Measurements from ENCODE around the gene EML1. TPM values are rescaled to one million over a fixed set of nuclear protein-coding genes. Genes with fewer than 3 reads are reported as not detected.

EML1 gene
- total RNA-seq, 1 experiment from 2014 or later, result 11.1 TPM

DNA sequence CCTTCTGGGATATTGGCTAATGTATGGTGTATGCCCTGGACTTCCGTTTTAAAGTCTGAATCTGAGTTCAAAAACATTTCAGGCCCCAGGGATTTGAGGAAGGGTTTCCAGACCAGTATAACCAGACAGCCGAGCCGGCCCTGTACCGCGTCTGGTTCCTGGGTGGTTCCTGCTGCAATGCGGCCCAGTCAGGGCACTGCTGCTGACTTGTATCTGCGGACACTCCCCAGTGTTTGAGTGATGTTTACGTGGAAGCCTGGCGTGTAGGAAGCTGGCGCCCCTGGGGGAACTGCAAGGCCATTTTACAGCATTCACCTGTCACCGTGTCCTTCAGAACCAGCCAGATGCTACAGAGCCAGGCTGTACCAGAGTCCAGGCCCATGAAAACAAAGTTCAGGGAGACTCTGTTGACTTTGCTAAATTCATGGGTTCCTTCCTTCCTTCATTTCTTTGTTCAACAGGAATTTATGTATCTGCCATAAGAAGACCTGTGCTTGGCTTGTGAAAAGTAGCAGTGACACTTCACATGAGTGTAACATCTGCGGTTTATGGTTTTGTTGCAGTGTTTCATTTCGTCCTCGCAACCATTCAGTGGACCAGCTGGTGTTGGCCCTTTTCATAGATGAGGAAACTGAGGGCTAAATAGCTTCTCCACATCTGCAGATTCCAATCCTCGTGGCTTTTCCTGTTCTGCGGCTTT lies 16.8 kb downstream of the EML1 start:
- DNase-seq (ENCODE audit: low read depth, low spot score), result no peak

DNA sequence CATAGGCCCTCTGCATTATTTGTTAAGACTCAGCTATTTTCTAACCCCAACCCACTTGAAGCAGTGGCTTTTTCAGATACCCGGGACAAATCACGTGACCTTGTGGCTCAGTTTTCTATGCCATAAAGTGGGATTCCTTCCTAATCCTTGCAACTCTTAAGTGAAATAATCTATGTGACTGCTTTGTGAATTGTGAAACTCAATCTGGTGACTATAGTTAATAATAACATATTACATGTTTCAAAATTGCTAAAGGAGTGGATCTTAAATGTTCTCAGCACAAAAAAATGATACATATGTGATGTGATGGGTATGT lies 17.3 kb downstream of the EML1 start:
- DNase-seq (ENCODE audit: low read depth, low spot score), result no peak
- in situ Hi-C loops (cut with HindIII; ENCODE audit: low pct_unique_long_range_greater_than_20kb, low sequenced_read_pairs), result no loop called here

More for the DNA sequence above, 16.8 kb downstream of the EML1 start:
- in situ Hi-C loops (cut with HindIII; ENCODE audit: low pct_unique_long_range_greater_than_20kb, low sequenced_read_pairs), result no loop called here

DNA sequence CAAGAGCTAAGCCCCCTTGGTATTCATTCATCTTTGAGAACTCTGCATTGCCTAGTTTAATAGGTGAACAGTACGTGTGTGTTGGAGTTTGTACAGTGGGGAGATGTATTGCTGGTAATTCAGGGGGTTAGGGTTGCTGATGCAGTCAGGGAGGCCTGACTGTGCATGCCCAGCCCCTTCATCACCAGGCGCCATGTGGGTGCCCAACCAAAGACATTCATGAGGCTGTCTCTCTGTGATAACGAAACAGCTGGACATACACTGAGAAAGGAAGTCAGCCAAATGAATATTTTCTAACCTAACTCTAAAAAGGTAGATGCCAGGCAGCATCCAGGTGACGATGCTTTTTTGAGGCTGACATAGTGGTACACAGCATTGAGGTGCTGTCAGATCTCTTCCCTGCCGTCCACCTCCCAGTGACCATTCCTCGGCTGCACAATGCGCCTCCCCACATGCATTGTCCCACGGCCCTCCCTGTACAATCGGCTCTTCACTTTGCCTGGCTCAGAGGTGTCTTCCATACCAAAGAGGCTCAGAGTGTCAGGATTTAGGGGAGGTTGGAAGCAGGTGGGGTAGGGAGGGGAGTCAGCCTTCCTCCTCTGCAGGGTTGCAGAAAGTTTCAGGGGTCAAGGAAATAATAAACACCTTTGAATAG lies 19.0 kb downstream of the EML1 start:
- in situ Hi-C loops (cut with HindIII; ENCODE audit: low pct_unique_long_range_greater_than_20kb, low sequenced_read_pairs), result no loop called here
- DNase-seq (ENCODE audit: low read depth, low spot score), result no peak

DNA sequence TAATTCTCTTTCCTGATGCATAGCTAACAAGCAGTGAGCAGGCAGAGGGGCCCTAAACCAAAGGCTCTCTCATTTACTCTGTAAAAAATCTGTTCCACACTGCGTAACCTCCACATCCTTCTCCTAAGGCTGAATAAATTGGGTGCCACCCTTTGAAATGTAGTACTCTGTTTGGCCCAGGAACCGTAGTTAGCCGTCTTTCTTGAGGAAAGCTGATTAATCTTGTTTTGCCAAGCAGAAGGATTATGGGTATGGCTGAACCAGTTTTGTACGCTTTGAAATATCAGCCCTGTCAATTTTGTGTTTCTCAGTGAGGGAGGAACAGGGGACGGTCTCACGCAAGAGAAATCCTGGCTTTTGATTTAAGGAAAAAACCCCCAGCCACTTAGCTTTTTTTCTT lies 19.7 kb downstream of the EML1 start:
- DNase-seq (ENCODE audit: low read depth, low spot score), result no peak
- in situ Hi-C loops (cut with HindIII; ENCODE audit: low pct_unique_long_range_greater_than_20kb, low sequenced_read_pairs), result no loop called here

DNA sequence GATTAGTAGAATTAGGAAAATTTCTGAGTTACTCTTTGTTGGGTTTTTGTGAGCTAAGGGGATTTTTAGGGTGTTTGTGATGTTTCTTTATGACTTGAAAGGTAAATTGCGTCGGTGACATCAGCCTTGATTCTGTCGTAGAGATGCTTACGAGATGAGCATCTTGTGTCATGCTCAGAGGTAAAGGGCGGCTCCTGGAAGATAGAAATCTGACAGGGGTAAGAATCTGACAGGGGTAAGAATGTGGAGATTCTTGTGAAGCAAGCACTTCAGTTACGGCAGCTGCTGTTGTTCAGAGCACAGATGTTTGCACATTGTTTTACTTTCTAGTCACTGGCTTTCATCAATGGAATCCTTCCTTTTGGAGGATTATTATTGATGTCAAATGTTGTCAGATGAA lies 22.5 kb downstream of the EML1 start:
- DNase-seq (ENCODE audit: low read depth, low spot score), result no peak
- in situ Hi-C loops (cut with HindIII; ENCODE audit: low pct_unique_long_range_greater_than_20kb, low sequenced_read_pairs), result no loop called here

DNA sequence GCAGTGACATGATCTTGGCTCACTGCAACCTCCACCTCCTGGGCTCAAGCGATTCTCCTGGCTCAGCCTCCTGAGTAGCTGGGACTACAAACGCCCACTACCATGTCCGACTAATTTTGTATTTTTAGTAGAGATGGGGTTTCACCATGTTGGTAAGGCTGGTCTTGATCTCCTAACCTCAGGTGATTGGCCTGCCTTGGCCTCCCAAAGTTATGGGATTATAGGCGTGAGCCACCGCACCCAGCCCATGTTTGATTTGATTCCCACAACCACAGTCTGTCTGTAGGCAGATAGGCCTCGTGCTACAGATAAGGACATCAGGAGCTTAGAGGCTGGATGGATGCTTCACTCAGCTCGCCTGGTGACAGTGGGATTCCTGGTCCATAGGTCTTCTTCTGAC lies 23.0 kb downstream of the EML1 start:
- in situ Hi-C loops (cut with HindIII; ENCODE audit: low pct_unique_long_range_greater_than_20kb, low sequenced_read_pairs), result no loop called here
- no peak for DNase-seq (ENCODE audit: low read depth, low spot score)

DNA sequence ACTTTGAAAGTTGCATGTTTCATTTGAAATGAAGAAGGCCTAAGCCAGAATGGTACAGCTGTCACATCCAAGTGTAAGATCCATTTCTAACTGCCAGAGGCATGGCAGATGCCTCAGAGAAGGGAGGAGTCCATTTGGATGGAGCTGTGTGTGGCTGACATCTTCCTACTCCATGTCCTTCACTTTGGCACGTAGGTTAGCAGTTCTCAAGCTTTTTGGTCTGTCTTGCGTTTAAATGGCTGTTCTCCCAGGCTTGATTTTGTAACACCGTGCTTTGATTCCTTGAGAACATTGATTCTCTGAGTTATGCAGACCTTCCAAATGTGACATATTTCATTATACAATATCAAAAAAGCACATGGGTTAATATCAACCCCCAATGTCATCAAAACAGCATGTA lies 23.4 kb downstream of the EML1 start:
- DNase-seq (ENCODE audit: low read depth, low spot score), result no peak
- in situ Hi-C loops (cut with HindIII; ENCODE audit: low pct_unique_long_range_greater_than_20kb, low sequenced_read_pairs), result no loop called here

DNA sequence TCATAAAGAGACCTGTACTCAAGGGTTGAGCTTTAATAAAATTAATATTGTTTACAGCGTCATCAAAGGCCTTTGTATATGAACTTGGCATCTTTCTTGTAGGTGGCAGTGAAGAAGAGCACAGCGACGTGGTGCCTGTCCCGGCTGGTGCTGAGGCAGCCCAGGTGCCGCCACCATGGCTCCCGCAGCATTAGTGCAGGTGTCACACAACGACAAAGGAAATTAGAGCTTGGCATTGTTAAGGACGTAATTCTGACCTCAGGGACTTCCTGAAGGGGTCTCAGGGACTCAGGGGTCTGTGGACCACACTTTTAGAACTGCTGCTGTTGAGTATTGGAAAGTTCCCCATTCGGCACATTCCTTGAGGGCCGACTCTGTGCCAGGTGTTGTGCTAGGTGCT lies 24.1 kb downstream of the EML1 start:
- no peak for DNase-seq (ENCODE audit: low read depth, low spot score)
- in situ Hi-C loops (cut with HindIII; ENCODE audit: low pct_unique_long_range_greater_than_20kb, low sequenced_read_pairs), result no loop called here

DNA sequence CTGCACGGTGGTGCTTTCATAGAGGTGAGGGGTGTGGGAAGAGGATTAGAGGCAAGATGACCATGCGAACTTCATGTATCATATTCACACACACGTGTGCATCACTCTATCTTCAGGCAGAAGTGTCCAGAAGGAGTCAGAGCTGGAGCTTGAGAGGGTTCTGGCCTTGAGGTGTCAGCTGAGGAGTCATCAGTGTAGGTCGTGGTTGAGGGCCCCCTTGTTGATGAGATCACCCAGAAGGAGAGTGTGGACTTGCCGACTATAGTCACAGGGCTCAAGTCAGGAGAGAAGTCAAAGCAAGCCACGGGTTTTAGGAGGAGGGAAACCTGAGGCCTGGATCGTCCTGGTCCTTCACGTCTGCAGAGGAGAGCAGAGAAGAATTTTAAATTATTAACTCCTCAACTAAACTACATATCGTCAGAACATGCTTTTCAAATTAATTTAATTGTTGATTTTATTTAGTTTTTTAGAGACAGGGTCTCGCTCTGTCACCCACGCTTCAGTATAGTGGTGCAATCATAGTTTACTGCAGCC lies 25.4 kb downstream of the EML1 start:
- no peak for DNase-seq (ENCODE audit: low read depth, low spot score)
- in situ Hi-C loops (cut with HindIII; ENCODE audit: low pct_unique_long_range_greater_than_20kb, low sequenced_read_pairs), result no loop called here

DNA sequence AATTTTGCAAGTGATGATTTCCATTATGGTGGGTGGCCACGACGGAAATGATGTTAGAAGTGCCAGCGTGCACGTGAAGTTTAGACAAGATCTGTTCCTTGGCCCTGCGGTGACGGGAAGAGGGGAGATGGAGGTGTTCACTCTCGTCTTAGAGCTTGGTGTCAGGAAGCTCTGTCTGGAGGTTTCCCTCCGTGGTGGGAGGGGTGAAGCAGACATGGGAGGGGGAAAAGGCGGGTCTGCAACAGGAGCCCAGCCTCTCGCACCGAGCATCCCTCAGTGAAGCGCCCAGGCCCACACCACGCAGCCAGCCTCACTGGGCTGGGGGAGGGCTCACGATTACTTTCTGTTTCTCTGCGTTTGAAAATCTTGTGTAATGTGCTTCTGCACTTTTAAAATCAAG lies 26.3 kb downstream of the EML1 start:
- DNase-seq (ENCODE audit: low read depth, low spot score), result no peak
- in situ Hi-C loops (cut with HindIII; ENCODE audit: low pct_unique_long_range_greater_than_20kb, low sequenced_read_pairs), result no loop called here

DNA sequence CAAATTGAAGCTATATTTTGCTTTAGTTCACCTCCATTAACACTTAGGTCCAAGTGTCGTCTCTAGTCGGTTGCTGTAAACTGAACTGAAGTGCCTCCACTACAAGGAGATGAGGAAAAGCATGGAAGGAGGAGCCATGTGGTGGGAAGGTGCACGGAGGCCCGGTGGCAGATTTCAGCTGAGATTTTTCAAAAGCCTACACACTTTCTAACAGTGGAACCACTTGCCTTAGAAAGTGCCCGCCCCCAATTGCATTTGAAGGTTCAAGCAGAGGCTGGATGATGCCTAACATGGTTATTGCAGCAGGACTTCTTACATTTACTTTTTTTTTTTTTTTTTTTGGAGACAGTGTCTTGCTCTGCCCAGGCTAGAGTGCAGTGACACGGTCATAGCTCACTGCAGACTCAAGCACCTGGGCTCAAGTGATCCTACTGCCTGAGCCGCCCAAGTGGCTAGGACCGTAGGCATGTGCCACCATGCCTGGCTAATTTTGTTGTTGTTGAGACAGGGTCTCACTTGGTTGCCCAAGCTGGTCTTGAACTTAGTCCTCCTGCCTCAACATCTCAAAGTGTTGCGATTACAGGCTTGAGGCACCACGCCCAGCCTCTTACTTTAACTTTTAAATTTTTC lies 27.6 kb downstream of the EML1 start:
- in situ Hi-C loops (cut with HindIII; ENCODE audit: low pct_unique_long_range_greater_than_20kb, low sequenced_read_pairs), result no loop called here
- DNase-seq (ENCODE audit: low read depth, low spot score), result no peak

DNA sequence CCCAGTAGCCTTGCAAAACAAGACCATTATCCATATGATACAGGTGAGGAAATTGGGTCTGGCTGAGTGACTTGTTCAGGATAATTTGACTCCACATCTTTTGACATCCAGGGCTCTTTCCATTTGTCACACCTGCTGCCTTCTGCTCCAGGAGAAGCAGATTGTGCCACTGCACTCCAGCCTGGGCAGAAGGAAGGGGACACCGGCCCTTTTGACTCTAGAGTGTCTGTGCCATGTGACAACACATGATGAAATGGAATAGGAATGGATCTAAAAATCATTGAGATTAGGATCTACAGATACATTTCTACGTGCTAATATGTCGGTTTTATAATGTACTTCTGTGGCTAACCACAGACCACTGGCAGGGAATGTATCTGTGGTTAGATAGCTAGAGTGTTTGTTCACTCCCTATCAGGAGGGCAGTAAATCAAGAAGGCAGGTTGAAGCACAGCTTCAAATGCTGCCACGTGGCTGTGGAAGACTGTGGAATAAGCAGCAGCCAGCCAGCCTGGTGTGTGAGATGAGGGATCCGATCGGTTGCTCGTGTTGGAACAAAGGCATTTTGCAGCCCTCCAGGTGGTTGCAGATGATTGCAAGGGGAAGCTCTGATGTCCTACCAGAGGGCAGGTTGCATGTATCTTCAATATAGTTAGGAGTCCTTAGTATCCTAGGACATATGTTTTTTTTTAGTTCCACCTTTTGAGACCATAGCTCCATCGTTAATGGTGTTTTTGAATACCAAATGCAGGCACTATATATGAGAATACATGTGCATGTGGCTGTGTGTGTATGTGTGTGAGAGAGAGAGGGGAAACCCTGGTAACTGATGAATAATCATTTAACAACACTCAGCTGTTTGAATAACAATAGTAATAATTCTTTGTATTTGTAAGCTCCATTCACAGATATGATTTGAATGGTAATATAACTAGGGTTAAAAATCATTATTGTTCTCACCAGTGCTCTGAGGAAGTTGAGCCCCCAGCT lies 28.6 kb downstream of the EML1 start:
- in situ Hi-C loops (cut with HindIII; ENCODE audit: low pct_unique_long_range_greater_than_20kb, low sequenced_read_pairs), result no loop called here
- DNase-seq (ENCODE audit: low read depth, low spot score), result peak; percentile 21

DNA sequence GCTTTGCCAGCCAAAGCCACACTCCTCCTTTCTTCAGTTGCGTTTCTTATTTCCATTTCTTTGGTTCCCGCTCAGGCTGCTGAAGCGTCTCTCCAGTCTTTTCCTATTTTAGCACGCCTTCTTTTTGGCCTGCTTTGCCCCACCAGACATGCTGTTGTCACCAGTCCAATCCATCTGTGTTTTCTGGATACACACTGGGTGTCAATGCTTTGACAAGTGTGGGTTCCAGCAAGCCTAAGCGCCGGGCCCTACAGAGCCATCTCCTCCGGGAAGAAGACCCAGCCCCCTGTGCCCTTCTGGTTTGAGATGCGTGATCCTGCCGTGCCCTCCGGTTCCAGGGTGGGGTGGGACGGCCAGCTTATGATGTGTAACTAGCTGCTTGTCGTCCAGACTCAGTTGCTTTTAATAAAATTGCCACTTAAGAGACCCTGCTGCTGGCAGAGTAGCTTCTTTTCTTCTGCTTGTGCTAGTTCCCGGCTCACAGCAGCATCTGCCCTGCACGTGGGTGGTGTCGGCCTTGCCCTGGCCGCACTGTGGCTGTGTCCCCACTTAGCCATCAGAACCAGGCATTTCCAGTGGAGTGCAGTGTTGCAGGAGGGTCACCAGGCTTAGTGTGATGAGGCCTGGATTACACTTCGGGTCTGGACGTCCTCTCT lies 29.7 kb downstream of the EML1 start:
- in situ Hi-C loops (cut with HindIII; ENCODE audit: low pct_unique_long_range_greater_than_20kb, low sequenced_read_pairs), result no loop called here
- no peak for DNase-seq (ENCODE audit: low read depth, low spot score)

DNA sequence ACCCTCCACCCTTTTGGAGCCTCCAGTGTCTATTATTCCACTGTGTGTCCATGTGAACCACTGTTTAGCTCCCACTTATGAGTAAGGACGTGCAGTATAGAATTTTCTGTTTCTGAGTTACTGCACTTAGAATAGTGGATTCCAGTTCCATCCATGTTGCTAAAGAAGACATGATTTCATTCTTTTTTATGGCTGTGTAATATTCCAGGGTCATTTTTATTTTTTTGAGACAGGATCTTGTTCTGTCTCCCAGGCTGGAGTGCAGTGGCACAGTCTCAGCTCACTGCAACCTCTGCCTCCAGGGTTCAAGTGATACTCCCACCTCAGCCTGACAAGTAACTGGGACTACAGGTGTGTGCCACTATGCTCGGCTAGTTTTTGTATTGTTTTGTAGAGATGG lies 31.6 kb downstream of the EML1 start:
- DNase-seq (ENCODE audit: low read depth, low spot score), result no peak
- in situ Hi-C loops (cut with HindIII; ENCODE audit: low pct_unique_long_range_greater_than_20kb, low sequenced_read_pairs), result no loop called here

DNA sequence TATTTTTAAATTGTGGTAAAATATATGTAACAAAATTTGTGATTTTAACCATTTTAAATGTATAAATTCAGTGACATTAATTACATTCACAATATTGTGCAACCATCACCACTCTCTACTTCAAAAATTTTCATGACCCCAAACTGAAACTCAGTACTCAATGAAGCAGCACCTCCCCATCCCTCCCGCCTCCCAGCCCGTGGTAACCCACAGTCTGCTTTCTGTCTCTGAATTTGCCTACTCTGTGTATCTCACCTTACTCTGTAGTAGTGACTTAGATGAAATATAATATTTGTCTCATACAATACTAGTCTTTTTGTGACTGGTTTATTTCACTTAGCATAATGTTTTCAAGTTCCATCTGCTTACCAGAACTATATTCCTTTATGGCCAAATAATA lies 36.2 kb downstream of the EML1 start:
- in situ Hi-C loops (cut with HindIII; ENCODE audit: low pct_unique_long_range_greater_than_20kb, low sequenced_read_pairs), result no loop called here
- no peak for DNase-seq (ENCODE audit: low read depth, low spot score)

DNA sequence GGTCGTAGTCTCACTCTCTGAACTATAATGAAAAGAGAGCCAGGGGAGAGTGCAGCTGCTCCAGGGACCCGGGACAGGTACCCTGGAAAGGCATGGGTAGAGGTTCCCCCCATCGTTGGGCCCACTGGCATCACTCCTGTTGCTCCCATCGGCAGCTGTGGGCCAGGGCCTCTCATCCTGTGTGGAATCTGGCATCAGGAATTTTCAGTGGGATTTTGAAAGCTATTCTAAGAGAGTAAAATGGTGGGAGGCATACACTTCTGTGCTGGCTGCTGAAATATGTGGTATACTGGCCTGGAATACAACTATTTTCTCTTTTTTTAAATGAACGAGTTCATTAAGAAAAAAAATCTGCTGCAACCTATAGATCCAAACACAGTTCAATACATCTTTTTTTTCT lies 38.1 kb downstream of the EML1 start:
- in situ Hi-C loops (cut with HindIII; ENCODE audit: low pct_unique_long_range_greater_than_20kb, low sequenced_read_pairs), result no loop called here
- DNase-seq (ENCODE audit: low read depth, low spot score), result no peak

DNA sequence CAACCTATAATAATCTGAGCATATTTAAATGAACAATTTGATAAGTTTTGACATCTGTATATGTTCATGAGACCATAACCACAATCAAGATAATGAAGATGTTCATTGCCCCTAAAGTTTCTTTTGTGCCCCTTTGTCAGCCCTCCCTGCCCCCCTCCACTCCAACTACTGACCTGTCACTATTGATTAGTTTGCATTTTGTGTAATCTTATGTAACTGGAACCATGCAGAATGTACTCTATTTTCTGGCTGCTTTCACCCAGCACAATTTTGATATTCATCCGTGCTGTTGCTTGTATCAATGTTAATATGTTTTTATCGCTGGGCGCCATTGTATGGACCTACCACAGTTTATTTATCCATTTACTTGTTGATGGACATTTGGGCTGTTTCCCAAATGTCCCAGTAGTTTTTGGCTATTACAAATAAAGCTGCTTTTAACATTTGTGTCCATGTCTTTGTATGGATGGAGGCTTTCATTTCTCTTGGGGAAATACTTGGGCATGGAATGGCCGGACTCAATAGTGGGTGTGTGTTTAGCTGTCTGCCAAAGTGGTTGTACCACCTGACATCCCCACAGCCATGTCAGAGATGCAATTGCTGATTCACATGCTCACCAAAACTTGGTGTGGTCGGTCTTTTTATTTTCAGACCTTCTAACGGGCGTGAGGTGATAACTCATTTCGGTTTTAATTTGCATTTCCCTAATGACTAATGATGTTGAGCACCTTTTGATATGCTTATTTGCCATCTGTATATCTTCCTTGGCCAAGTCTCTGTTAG lies 38.9 kb downstream of the EML1 start:
- no peak for DNase-seq (ENCODE audit: low read depth, low spot score)
- in situ Hi-C loops (cut with HindIII; ENCODE audit: low pct_unique_long_range_greater_than_20kb, low sequenced_read_pairs), result no loop called here

All from SK-MEL-5 (cell line).